NCI-H2107 treated with DMSO at 0.1 percent for 48 hours (cell line): ENCODE measurements around the gene NBL1.

Experiments
- DNase-seq: peaks from one replicate; lab custom pipeline; 2025; ENCODE audit not compliant: unreplicated experiment; lab: John Stamatoyannopoulos, UW

NBL1 gene

DNA sequence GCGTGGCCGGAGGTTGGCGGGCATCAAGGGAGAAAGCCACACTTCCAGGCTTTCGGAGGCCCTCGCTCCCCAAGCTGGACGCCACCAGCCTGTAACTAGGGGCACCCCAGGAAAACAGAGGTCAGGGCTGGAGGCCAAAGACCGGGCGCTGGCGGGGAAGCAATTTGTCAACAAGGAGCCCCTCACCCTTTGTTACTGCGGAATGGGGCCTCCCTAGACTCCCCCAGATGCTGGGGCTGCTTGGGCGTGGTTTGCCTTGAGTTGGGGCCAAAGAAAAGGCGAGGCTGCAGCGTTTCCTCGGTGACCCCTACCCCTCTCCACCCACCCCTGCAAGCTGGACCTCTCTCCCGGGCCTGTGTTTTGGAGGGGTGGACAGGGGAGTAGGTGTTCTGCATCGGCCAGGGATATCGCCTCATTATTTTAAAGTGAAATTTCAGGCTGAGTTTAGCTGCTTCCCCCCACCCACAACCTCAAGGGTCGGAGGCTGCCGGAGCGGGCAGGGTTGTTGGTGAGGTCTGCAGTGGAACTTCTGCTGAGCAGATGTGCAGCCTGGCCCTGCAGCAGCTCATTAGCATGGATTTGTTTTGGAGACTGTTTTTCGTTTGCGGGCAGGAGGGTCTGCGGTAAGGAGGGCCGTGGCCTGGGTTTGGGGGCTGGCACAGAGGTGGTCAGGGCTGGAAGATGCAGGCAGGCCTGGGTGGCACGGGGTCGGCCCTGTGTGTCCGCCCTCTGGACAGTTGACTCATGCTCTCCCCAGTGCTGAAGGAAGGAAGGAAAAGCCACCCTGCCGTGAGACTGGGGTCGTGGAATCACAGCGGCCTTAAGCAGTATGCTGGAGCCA is 1.5 kb downstream of the NBL1 start:
- no peak for DNase-seq

DNA sequence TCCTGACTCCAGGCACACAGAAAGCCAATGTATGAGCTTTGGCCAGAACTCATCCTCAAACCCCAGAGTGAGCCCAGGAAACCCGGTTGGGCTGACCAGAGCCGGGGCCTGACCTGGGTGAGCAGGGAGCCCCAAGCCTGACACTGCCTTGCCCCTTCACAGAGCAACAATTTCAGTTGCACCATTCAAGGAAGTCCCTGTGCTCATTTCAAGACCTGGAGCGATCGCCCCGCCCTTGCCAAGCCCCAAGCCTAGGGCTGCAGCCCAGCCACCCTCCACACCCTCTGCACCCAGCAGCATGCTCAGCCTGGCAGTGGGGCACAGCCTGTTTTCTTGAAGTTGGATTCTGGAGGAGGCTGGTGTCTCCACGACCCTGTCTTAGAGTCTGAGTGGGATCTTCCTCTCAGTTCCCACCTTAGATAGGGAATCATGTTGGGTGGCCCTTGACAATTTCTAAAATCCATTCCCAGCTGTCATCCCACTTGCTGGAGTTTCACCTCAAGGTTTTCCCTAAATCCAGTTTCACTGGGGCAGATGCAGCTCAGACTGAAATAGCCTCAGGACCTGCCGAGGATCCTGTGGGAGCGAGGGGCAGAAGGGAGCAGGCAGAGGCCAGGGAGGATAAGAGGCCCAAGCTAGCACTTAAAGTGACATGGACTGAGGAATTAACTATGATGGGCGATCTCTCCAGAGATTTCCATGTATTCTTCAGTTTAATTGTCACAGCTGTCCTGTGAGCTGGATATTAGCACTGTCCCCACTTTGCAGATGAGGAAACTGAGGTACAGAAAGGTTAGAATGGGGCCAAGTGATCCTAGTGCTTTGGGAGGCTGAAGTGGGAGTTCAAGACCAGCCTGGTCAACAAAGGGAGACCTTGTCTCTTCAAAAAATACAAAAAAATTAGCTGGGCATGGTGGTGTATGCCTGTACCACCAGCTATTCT is 2.5 kb downstream of the NBL1 start:
- no peak for DNase-seq

DNA sequence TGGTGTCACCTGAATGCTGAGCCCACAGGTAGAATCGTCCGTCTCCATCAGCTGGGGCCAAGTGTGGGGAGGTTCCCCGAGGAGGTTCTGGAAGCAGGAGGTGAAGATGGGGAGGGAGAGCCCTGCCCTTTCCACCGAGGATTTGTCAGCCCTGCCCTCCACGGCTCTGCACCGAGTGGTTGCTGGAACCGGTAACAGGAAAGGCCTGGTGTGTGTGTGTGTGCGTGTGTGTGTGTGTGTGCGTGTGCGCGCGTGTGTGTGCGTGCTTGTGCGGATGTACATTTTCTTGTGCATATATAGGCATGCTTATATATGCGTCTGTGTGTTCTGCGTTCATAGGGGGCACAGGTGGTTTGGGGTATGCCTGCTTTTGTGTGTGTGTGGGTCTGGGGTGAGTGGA is 3.5 kb downstream of the NBL1 start:
- DNase-seq = no peak

DNA sequence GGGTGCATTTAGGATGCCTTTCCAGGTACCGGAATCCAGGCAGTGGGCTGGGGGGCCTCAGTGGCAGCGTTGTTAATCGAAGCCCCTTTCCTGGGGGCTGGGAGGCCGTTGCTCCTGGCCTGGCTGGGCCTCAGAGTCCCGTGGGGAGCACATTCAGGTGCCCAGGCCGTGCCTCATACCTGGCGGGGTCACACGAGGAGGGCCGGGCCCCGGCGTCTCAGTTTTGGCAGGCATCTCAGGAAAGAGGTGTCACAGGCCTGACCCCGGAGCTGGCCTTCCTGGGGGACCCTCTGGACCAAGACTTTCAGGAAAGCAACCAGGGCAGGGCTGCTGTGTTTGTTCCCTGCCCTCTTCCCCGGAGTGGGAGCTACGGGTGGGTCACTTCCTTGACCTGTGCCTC is 4.1 kb downstream of the NBL1 start:
- DNase-seq = no peak

DNA sequence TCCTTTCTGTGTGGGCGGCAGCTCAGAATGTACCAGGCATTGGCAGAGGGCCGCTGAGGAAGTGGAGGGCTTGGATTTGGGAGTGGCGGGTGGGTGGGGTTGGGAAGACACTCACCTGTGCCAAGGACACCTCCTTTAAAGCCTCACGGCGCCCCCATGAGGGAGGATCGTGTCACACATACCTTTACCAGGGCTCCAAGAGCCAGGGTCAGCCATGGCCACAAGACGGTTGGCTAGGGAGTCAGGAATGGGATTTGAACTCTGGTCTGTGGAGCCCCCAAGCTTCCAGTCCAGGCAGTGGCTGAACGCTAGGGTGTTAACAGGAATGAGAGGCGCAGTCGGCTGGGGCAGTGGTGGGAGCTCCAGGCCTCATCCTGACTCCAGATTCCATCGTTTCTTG is 4.6 kb downstream of the NBL1 start:
- no peak for DNase-seq

DNA sequence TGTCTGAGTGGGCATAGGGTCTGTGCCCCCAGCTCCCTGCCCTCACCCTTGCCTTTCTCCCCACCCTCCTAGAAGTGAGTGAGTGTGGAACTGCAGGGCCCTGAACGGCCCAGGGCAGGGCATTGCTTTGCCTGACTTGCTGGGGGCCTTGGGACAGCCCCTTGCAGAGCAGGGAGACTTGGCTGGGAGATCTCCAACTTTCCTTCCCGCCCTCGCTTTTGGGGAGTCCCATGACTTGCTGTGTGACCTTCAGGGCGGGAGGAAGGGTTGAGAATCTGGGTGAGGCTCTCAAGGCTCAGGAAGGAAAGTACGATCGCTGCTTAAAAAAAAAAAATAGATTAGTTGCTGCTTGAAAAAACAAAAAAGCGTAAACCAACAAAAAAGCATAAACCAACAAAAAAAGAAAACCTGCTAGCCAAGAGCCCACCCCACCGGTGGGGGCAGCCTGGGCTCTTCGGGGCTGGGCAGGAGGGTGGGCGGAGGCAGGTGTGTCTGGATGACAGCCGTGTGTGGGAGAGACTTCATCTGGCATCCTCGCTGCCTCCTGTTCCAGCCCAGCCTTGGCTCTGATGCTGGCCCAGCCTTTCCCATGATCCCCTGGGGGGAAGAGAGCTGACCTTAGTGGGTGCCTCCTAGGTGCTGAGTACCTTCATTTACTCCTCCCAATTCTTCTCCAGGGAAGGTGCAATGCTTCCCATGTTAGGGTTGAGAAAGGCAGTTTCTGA is 6.5 kb downstream of the NBL1 start:
- no peak for DNase-seq

DNA sequence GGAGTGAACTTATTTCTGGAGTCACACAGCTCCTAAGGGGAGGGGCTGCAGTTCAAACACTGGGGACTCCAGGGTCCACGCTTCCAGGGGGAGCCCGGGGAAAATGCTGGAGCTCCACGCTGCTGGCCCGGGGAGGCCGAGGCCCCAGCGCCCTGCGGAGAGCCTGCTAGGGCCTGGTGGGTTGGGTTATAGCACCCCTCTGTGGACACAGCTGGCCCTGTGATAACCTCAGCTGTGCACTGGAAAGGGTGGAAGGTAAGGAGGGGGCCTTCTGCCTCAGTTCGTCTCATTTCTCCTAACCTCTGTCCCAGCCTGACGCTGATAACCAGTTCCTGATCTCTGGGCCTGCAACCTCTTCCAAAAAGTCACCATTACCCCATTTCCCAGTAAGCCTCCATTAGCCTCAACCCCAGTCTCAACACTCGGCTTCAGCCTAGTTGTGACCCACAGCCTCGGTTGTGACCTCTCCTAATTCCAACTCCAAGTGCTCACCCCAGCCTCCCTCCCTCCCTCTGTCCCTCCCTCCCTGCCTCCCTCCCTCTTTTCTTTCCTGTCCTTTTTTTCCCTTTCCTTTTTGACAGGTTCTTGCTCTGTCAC is 7.1 kb downstream of the NBL1 start:
- DNase-seq = no peak

DNA sequence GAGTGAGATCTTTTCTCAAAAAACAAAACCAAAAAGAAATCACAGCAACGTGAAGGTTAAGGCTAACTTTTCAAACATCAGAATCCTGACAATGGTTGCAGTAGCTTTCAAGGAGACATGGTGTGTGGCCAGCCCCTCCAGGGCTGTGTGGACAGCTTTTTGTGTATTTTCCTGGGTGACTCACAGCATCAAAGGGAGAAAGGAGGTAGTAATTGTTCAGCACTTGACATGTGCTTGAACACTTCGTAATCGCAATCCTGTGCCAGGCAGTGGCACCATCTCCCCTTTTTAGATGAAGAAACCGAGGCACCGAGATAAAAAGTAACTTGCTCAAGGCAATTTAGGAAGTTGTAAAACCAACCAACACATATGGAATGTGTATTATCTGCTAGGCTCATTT is 10.3 kb downstream of the NBL1 start:
- no peak for DNase-seq

DNA sequence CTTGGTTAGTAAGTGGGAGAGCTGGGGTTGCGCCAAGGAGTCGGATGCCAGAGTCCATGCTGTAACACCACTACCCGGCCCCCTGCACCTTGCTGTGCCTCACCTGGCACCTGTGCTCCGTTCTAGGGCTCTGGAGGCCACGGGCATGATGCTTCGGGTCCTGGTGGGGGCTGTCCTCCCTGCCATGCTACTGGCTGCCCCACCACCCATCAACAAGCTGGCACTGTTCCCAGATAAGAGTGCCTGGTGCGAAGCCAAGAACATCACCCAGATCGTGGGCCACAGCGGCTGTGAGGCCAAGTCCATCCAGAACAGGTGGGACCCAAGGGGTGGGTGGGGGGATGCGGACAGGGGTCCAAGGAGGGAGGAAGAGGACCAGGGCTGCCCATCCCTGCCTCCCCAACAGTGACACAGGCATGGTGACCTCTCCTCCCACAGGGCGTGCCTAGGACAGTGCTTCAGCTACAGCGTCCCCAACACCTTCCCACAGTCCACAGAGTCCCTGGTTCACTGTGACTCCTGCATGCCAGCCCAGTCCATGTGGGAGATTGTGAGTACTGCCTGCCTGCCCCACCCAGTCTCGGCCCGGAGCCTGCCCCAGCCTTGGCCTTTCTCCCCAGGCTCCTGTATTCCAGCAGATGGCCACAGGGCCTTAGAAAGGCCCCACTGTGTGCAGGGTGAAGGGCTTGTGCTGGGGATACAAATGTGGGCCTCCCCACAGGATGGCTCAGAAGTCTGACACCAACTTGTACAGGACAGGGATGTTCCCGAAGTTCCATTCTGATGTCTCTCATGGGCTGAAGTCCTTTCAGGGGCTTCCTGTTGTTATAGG is 11.0 kb downstream of the NBL1 start:
- no peak for DNase-seq

DNA sequence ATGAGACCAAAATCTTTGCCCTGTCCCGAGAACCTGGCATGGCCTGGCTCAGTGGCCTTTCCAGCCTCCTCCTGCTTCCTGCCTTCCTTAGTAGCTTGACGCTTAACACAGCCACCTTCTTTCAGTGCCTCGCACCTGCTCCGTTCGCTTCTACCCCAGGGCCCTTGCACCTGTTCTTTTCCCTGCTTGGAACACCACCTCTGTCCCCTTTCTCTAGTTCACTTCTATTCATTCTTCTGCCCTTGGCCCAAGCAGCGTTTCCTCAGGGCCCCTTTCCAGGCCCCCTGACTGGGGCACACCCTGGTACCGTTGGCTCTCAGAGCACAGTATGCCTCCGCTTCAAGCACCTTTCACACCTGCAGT is 11.6 kb downstream of the NBL1 start:
- DNase-seq = no peak

DNA sequence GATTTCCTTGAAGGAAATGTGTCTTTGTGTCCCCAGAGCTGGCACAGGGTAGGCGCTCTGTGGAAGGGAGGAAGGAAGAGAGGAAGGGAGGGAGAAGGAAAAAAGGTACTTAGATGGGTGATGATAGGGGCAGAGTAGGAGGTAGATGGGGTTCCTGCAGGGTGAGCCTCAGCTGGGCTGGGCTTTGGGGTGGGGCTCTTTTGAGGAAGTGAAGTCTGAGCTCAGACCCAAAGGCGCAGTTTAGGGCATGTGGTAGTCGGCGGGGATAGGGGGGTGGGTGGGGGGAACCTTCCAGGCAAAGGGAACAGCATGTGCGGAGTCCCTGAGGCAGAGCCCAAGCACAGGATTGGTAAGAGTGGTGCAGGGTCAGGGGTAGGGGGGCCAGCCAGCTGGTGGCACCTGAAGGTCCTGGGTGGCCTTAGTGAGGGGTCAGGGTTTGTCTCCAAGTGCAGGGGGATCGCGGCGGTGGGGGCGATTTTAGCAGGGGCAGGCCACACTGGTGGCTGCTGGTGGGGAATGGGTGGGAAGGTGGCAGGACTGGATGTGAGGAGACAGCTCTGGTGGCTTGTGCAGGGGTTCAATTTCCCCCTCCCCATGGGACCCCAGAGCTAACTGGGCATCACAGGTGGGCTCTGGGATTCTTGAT is 12.1 kb downstream of the NBL1 start:
- no peak for DNase-seq

DNA sequence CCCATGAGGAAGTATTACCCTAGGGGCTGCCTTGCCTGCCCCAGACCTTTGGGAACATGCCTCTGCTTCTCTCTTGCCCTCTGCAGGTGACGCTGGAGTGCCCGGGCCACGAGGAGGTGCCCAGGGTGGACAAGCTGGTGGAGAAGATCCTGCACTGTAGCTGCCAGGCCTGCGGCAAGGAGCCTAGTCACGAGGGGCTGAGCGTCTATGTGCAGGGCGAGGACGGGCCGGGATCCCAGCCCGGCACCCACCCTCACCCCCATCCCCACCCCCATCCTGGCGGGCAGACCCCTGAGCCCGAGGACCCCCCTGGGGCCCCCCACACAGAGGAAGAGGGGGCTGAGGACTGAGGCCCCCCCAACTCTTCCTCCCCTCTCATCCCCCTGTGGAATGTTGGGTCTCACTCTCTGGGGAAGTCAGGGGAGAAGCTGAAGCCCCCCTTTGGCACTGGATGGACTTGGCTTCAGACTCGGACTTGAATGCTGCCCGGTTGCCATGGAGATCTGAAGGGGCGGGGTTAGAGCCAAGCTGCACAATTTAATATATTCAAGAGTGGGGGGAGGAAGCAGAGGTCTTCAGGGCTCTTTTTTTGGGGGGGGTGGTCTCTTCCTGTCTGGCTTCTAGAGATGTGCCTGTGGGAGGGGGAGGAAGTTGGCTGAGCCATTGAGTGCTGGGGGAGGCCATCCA is 12.8 kb downstream of the NBL1 start:
- no peak for DNase-seq

DNA sequence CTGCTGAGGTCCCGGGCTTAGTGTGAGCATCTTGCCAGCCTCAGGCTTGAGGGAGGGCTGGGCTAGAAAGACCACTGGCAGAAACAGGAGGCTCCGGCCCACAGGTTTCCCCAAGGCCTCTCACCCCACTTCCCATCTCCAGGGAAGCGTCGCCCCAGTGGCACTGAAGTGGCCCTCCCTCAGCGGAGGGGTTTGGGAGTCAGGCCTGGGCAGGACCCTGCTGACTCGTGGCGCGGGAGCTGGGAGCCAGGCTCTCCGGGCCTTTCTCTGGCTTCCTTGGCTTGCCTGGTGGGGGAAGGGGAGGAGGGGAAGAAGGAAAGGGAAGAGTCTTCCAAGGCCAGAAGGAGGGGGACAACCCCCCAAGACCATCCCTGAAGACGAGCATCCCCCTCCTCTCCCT is 13.4 kb downstream of the NBL1 start:
- DNase-seq = no peak

DNA sequence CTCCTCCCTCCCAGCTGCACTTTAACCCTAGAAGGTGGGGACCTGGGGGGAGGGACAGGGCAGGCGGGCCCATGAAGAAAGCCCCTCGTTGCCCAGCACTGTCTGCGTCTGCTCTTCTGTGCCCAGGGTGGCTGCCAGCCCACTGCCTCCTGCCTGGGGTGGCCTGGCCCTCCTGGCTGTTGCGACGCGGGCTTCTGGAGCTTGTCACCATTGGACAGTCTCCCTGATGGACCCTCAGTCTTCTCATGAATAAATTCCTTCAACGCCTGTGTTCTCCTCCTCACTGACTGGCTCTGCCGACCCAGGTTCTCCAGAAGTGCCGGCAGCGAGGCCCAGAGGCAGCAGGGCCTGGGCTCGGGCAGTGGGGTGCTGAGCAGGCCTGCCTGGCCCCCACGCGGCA is 14.1 kb downstream of the NBL1 start:
- DNase-seq = no peak

DNA sequence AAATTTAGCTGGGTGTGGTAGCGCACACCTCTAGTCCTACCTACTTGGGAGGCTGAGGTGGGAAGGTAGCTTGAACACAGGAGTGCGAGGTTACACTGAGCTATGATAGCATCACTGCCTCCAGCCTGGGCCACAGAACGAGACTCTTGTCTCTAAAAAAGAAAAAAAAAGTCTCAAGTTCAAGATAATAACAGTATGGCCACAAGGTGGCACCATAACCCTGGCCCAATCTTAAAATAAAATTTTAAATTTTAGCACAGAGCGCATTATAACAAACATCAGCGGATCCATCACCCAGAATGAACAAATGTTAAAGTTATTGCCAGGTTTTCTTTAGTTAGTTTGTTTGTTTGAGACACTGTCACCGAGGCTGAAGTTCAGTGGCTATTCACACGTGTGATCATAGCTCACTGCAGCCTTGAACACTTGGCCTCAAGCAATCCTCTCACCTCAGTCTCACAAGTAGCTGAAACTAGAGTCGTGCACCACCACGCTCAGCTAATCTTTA is 17.7 kb downstream of the NBL1 start:
- DNase-seq = peak; percentile 21

DNA sequence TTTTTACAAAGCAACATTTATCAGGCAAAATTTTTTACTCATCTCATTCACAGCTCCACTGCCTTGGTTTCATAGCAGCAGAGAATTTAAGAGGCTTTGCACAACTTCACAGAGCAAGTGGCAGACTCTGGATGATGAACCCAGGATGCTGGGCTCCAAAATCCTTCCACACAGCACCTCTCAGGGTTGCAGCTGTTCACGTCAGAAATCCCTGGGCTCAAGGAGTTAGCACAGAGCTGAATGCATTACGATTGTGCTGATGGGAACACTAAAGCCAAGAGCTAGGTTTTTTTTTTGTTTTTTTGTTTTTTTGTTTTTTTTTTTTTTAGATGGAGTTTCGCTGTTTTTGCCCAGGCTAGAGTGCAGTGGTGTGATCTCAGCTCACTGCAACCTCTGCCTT is 18.2 kb downstream of the NBL1 start:
- no peak for DNase-seq

DNA sequence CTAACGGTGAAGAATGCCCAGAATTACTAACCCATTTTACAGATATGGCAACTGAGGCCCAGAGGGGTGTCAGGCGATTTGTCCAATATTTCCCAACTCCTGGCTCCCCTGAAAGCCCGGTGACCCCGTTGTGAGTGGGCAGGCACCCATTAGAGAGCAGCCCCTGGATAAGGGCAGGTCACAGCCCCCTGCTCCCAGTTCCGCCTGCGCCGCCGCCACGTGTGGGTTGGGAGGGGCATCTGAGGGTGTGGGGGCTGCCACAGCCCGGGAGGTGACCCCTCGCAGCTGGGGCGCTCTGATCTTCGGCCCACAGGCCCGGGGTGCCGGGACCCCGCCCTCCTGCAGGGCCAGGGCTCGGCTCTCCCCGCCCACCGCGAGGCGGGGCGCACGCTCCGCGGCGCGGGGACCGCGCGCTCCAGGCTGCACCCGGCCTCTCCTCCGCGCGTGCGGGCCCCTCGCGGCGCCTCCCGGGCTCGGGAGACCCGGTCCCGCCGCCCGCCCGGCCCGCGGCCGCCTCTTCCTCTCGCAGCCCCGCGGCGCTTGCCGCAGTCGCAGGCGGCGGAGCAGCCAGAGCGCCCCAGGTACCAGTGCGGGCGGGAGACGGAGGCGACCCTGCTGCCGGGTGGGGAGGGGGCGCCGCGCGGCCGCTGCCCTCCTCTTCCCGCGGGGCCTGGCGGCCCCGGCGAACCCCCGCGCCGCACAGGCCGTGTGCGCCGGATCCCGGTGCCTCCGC is 20.5 kb downstream of the NBL1 start, which contains the start of gene HTR6:
Gene HTR6, plus strand, starts transcription at position 423 of the 733 bp plus-strand sequence. CDS start 879 bp downstream, outside the sequence.
- DNase-seq = no peak

DNA sequence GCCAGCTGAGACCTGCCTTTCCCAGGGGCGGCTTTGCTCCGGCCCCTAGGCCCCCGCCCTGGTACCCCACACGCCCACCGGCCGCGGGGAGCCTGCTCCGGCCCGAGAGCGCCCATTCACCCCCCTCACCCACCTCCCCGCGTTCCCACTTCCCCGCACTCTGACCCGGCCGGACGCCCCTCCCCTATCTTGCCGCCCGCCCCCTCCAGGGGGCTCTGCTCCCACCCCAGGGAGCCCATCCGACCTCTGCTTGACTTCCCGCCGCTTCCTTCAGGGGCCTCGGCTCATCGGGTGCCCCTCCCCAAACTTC is 21.0 kb downstream of the NBL1 start:
- DNase-seq = no peak
